ENCODE measurements around the gene CLDN18.

DNA sequence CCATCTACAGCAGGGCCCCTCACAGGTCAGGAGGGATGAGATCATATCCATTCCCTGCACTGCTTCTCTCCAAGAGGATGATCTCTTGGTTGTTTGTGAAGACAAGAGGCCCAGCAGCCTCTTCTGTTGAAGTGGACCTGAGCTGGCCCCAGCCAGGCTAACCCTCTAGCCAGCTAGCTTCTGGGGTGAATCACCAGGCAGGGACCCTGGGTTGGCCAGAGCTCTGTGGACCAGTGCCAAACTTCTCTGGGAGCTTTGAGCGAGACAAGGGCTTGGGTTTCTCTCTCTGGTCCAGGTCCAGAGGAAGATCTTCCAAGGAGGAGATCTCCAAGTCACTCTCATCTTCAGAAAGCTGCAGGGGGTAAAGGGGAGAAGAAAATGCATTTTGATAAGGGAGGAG is 52.7 kb downstream of the CLDN18 start:
- TF ChIP-seq, protein P1, sequence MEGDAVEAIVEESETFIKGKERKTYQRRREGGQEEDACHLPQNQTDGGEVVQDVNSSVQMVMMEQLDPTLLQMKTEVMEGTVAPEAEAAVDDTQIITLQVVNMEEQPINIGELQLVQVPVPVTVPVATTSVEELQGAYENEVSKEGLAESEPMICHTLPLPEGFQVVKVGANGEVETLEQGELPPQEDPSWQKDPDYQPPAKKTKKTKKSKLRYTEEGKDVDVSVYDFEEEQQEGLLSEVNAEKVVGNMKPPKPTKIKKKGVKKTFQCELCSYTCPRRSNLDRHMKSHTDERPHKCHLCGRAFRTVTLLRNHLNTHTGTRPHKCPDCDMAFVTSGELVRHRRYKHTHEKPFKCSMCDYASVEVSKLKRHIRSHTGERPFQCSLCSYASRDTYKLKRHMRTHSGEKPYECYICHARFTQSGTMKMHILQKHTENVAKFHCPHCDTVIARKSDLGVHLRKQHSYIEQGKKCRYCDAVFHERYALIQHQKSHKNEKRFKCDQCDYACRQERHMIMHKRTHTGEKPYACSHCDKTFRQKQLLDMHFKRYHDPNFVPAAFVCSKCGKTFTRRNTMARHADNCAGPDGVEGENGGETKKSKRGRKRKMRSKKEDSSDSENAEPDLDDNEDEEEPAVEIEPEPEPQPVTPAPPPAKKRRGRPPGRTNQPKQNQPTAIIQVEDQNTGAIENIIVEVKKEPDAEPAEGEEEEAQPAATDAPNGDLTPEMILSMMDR (IDR thresholded peaks at IDR 0.05; ENCODE audit: low read length): no peak
- TF ChIP-seq EZH2phosphoT487 (IDR thresholded peaks at IDR 0.05; ENCODE audit: low read length): no peak

Data from MM.1S (cell line).